ENCODE results near the gene FGFR2. TPM values are rescaled to one million over a fixed set of nuclear protein-coding genes. Genes with fewer than 3 reads are reported as not detected.

The FGFR2 gene
- total RNA-seq, 1 donor from 2014 or later, result 4.5 TPM

GRCh38 chr10:121595806-121596688 is 2.2 kb downstream of the FGFR2 start:
- H3K36me3 ChIP-seq (ENCODE audit: control insufficient read depth, insufficient read depth, low read length), result no peaks in the 10 kb centered on the region
- peak overlapping the region; percentile 22 for H3K4me3 ChIP-seq (ENCODE audit: low read depth, low read length)
- DNase-seq (ENCODE audit: low read depth), result no peak
- no peak for TF ChIP-seq CTCF (IDR thresholded peaks at IDR 0.05; ENCODE audit: insufficient read depth, low read length, poor library complexity, severe bottlenecking)
- peaks cover 12% of the 10 kb centered on the region for H3K27me3 ChIP-seq (ENCODE audit: control insufficient read depth, insufficient read depth, low read length)

DNA sequence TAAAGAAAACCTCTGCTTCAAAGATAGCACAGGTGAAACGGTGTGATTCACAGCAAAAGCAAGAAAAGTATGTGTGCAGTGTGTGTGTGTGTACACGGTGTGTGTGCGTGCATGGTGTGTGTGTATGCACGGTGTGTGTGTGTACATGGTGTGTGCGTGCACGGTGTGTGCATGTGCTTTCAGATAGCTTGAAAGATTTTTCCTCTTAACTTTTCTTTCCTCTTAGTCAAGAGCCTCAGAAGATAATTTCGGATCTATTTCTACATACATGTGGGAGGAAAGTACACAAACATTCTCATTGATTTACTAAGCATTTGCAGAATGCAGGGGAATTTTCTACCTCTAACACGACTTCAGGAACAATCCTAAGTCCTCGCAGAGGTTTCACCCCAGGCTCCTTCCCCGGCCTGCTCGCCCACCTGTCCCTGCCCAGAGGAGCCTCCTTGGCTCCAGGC is 2.9 kb downstream of the FGFR2 start:
- Histone ChIP-seq H3K27me3 (ENCODE audit: control insufficient read depth, insufficient read depth, low read length) (peaks cover 12% of the 10 kb centered on the region), H3K36me3 (ENCODE audit: control insufficient read depth, insufficient read depth, low read length) (no peaks in the 10 kb centered on the region), H3K4me3 (ENCODE audit: low read depth, low read length) (no peak overlapping the region)
- no peak for DNase-seq (ENCODE audit: low read depth)
- TF ChIP-seq CTCF (IDR thresholded peaks at IDR 0.05; ENCODE audit: insufficient read depth, low read length, poor library complexity, severe bottlenecking), result no peak

DNA sequence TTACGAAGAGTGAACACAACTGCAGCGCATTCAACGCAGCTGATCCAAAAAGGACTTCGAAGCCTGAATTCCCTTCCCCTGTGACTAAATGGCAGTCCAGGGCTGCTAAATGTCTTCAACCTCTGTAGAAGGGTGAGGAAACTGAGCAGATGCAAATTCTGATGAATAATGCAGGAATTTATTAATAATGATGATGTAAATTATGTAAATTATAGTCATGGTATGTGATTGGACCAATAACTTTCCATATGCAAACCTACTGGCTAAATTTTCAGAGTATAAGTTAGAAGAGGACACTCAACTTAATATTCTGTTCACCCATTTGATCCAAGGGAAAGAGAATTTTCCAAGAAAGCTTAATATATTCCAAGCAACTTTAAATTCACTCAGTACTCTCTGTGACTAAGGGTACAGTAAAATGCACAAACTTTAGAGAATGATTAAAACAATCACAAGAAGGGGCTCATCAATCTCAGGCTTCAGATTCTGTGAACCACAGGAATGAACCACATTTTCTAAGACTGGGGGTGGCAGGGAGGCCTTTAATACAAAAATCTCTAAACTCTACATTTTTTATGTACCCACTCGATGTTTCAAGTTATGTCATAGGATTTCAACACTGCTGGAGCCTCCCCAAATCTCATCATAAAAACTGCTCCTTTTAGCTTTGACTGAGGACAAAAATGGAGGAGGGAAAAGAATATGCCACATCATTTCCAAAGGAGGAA is 3.5 kb downstream of the FGFR2 start:
- Histone ChIP-seq H3K4me3 (ENCODE audit: low read depth, low read length) (no peak overlapping the region), H3K27me3 (ENCODE audit: control insufficient read depth, insufficient read depth, low read length) (peaks cover 10% of the 10 kb centered on the region), H3K36me3 (ENCODE audit: control insufficient read depth, insufficient read depth, low read length) (no peaks in the 10 kb centered on the region)
- no peak for DNase-seq (ENCODE audit: low read depth)
- no peak for TF ChIP-seq CTCF (IDR thresholded peaks at IDR 0.05; ENCODE audit: insufficient read depth, low read length, poor library complexity, severe bottlenecking)

GRCh38 chr10:121594076-121594475 is 4.2 kb downstream of the FGFR2 start:
- H3K27me3 ChIP-seq (ENCODE audit: control insufficient read depth, insufficient read depth, low read length), result peaks cover 10% of the 10 kb centered on the region
- H3K4me3 ChIP-seq (ENCODE audit: low read depth, low read length), result no peak overlapping the region
- DNase-seq (ENCODE audit: low read depth), result no peak
- TF ChIP-seq CTCF (IDR thresholded peaks at IDR 0.05; ENCODE audit: insufficient read depth, low read length, poor library complexity, severe bottlenecking), result no peak
- H3K36me3 ChIP-seq (ENCODE audit: control insufficient read depth, insufficient read depth, low read length), result no peaks in the 10 kb centered on the region

- H3K4me3 ChIP-seq (ENCODE audit: low read depth, low read length), result no peak overlapping the region
- no peak for DNase-seq (ENCODE audit: low read depth)
- no peaks in the 10 kb centered on the region for H3K36me3 ChIP-seq (ENCODE audit: control insufficient read depth, insufficient read depth, low read length)
- H3K27me3 ChIP-seq (ENCODE audit: control insufficient read depth, insufficient read depth, low read length), result peaks cover 10% of the 10 kb centered on the region
- TF ChIP-seq CTCF (IDR thresholded peaks at IDR 0.05; ENCODE audit: insufficient read depth, low read length, poor library complexity, severe bottlenecking), result no peak
Measured at GRCh38 chr10:121593281-121594075, 4.8 kb downstream of the FGFR2 start.

All from kidney epithelial cell (primary cell).